GM21723 (cell line): ENCODE results near the gene DCTN3.

Experiments used
- ATAC-seq: cut with Tn5 transposase; IDR thresholded peaks from one replicate; pipeline ENCODE4 v1.9.1; 2021; ENCODE audit warnings: mild to moderate bottlenecking, moderate library complexity; ENCODE audit not compliant: unreplicated experiment

DCTN3 gene

GRCh38 chr9:34591248-34591916 is 28.9 kb downstream of the DCTN3 start:
- peak; percentile 69 for ATAC-seq

GRCh38 chr9:34590381-34591247 is 29.7 kb downstream of the DCTN3 start:
- no peak for ATAC-seq

- ATAC-seq = no peak
Measured at GRCh38 chr9:34589636-34590380, 30.5 kb downstream of the DCTN3 start, which contains the start of gene CNTFR. Gene CNTFR (minus strand): TSS chr9:34589724. CDS start chr9:34568981, 20,743 bp downstream.

- no peak for ATAC-seq
Measured at GRCh38 chr9:34588671-34589635, 31.3 kb downstream of the DCTN3 start.

GRCh38 chr9:34587271-34587670 is 33.0 kb downstream of the DCTN3 start:
- no peak for ATAC-seq

- ATAC-seq = no peak
Measured at GRCh38 chr9:34585946-34586669, 34.2 kb downstream of the DCTN3 start.

- no peak for ATAC-seq
Measured at GRCh38 chr9:34584970-34585369, 35.3 kb downstream of the DCTN3 start.

GRCh38 chr9:34582787-34583186 is 37.5 kb downstream of the DCTN3 start:
- no peak for ATAC-seq

- ATAC-seq = no peak
Measured at GRCh38 chr9:34581318-34581717, 39.0 kb downstream of the DCTN3 start.

GRCh38 chr9:34580358-34580757 is 39.9 kb downstream of the DCTN3 start:
- no peak for ATAC-seq

- no peak for ATAC-seq
Measured at GRCh38 chr9:34579808-34580163, 40.5 kb downstream of the DCTN3 start.

- ATAC-seq = no peak
Measured at GRCh38 chr9:34579104-34579807, 41.0 kb downstream of the DCTN3 start.

GRCh38 chr9:34578241-34579103 is 41.8 kb downstream of the DCTN3 start:
- ATAC-seq = no peak

- ATAC-seq = no peak
Measured at GRCh38 chr9:34577400-34578240, 42.7 kb downstream of the DCTN3 start.

GRCh38 chr9:34576597-34577399 is 43.5 kb downstream of the DCTN3 start:
- ATAC-seq = no peak

GRCh38 chr9:34575862-34576596 is 44.3 kb downstream of the DCTN3 start:
- no peak for ATAC-seq
